H1 (cell line): ENCODE data around the gene PTPRT. TPM values are rescaled to one million over a fixed set of nuclear protein-coding genes. Genes with fewer than 3 reads are reported as not detected.

Source experiments
- CTCF ChIA-PET: fragments of 300-600 bp; sonication (Branson Sonifier 250); formaldehyde crosslinking; loops from one replicate; lab custom pipeline; 2021; ENCODE audit not compliant: partially characterized antibody; lab: Charles Lee
- POLR2A ChIA-PET: fragments of 300-600 bp; sonication (Branson Sonifier 250); formaldehyde crosslinking; loops from one replicate; lab custom pipeline; 2021; ENCODE audit warnings: inconsistent platforms; ENCODE audit not compliant: partially characterized antibody; lab: Charles Lee
- DNase-seq, 2 experiments: peaks; one replicate each; pipeline versions ENCODE4 v3.0.0 to v3.0.0-alpha.2; 2010 to 2022; ENCODE audit warnings: low spot score in 2 of 2, low read depth in 1 of 2, mixed read lengths in 1 of 2
- FAIRE-seq: peaks from 2 replicates; lab custom pipeline; 2011; peaks lifted over from hg19 to GRCh38; lab: Jason Lieb, UNC
- H2AFZ ChIP-seq: 2 replicates; pipeline ENCODE4 v1.8.1; 2012; ENCODE audit warnings: low read length, inconsistent platforms
- H2AK5ac ChIP-seq: 2 replicates; pipeline ENCODE4 v1.6.1; 2013; ENCODE audit warnings: low read depth, low read length
- H2BK120ac ChIP-seq: replicated peaks from 2 replicates; pipeline ENCODE3; 2013; ENCODE audit warnings: low read depth, low read length, inconsistent platforms
- H2BK12ac ChIP-seq: 2 replicates; pipeline ENCODE4 v1.6.1; 2013; ENCODE audit warnings: low read depth, low read length
- H2BK15ac ChIP-seq: 2 replicates; pipeline ENCODE4 v1.6.1; 2013; ENCODE audit warnings: low read length
- H2BK20ac ChIP-seq: 2 replicates; pipeline ENCODE4 v1.6.1; 2013; ENCODE audit warnings: low read length
- H2BK5ac ChIP-seq: 2 replicates; pipeline ENCODE4 v1.6.1; 2013; ENCODE audit warnings: low read depth, low read length
- H3K14ac ChIP-seq: 2 replicates; pipeline ENCODE4 v1.6.1; 2013; ENCODE audit warnings: inconsistent platforms; ENCODE audit not compliant: insufficient read length
- H3K18ac ChIP-seq: 2 replicates; pipeline ENCODE4 v1.6.1; 2013; ENCODE audit warnings: low read length; ENCODE audit errors: extremely low read depth
- H3K23ac ChIP-seq: 2 replicates; pipeline ENCODE4 v1.6.1; 2013; ENCODE audit warnings: inconsistent platforms; ENCODE audit not compliant: insufficient read length
- H3K23me2 ChIP-seq: 2 replicates; pipeline ENCODE4 v1.6.1; 2013; ENCODE audit warnings: low read depth, low read length
- H3K27ac ChIP-seq: 2 replicates; pipeline ENCODE4 v1.6.1; 2011; ENCODE audit warnings: low read depth, low read length, inconsistent platforms
- H3K27me3 ChIP-seq, 4 experiments: replicated peaks in 1 of 4; 1 replicate in 1 of 4; 2 replicates in 3 of 4; pipeline versions ENCODE4 v1.6.1 to v1.8.1; 2011 to 2013; ENCODE audit warnings: low read length in 3 of 4, mild to moderate bottlenecking in 3 of 4, inconsistent platforms in 2 of 4, mixed read lengths in 2 of 4, moderate library complexity in 1 of 4; ENCODE audit not compliant: control insufficient read depth in 3 of 4, insufficient read depth in 3 of 4; ENCODE audit errors: extremely low read depth in 1 of 4
- H3K36me3 ChIP-seq, 4 experiments: 2 replicates each; pipeline versions ENCODE4 v1.6.1 to v1.8.1; 2011 to 2013; ENCODE audit warnings: mild to moderate bottlenecking in 4 of 4, low read length in 3 of 4, moderate library complexity in 2 of 4, control low read depth in 1 of 4, inconsistent platforms in 1 of 4; ENCODE audit not compliant: insufficient read depth in 4 of 4, control insufficient read depth in 2 of 4
- H3K4ac ChIP-seq: replicated peaks from 2 replicates; pipeline ENCODE3; 2013; ENCODE audit warnings: low read length, low read depth, mixed read lengths, inconsistent platforms; ENCODE audit not compliant: insufficient read length
- H3K4me1 ChIP-seq, 4 experiments: replicated peaks in 1 of 4; 1 replicate in 1 of 4; 2 replicates in 3 of 4; pipeline versions ENCODE4 v1.6.1 to v1.8.1; 2011 to 2013; ENCODE audit warnings: low read length in 3 of 4, inconsistent platforms in 2 of 4, mixed read lengths in 1 of 4; ENCODE audit not compliant: insufficient read depth in 4 of 4, control insufficient read depth in 3 of 4
- H3K4me2 ChIP-seq, 2 experiments: 2 replicates each; pipeline versions ENCODE4 v1.6.1 to v1.8.1; 2011 to 2013; ENCODE audit warnings: low read depth in 2 of 2, low read length in 2 of 2, control low read depth in 1 of 2, inconsistent platforms in 1 of 2, mild to moderate bottlenecking in 1 of 2; ENCODE audit not compliant: insufficient read depth in 1 of 2
- H3K4me3 ChIP-seq, 4 experiments: fragments of 200-600, 300-600 bp in 1 of 4; sonication (generic), shearing (Covaris generic), sonication (Bioruptor Twin) in 1 of 4; 2 replicates each; pipeline versions ENCODE4 v1.5.1 to v1.8.1; 2011 to 2016; ENCODE audit warnings: low read length in 4 of 4, low read depth in 3 of 4, control low read depth in 2 of 4, inconsistent platforms in 2 of 4, mild to moderate bottlenecking in 2 of 4, mixed read lengths in 1 of 4, moderate library complexity in 1 of 4; ENCODE audit not compliant: insufficient read depth in 2 of 4; ENCODE audit errors: extremely low read depth in 1 of 4
- H3K56ac ChIP-seq: replicated peaks from 2 replicates; pipeline ENCODE3; 2013; ENCODE audit warnings: low read depth, mild to moderate bottlenecking, mixed read lengths, low read length, inconsistent platforms; ENCODE audit not compliant: insufficient read length
- H3K79me1 ChIP-seq: 2 replicates; pipeline ENCODE4 v1.6.1; 2013; ENCODE audit warnings: low read depth, low read length, control low read depth
- H3K79me2 ChIP-seq, 2 experiments: 2 replicates each; pipeline versions ENCODE4 v1.6.1 to v1.8.1; 2012 to 2013; ENCODE audit warnings: low read length in 2 of 2, mild to moderate bottlenecking in 2 of 2, inconsistent platforms in 1 of 2; ENCODE audit not compliant: insufficient read depth in 2 of 2, control insufficient read depth in 1 of 2
- H3K9ac ChIP-seq, 4 experiments: replicated peaks in 1 of 4; 1 replicate in 1 of 4; 2 replicates in 3 of 4; pipeline versions ENCODE4 v1.6.1 to v1.8.1; 2011 to 2013; ENCODE audit warnings: low read depth in 3 of 4, low read length in 3 of 4, control low read depth in 2 of 4, mild to moderate bottlenecking in 2 of 4, moderate library complexity in 2 of 4, inconsistent platforms in 1 of 4; ENCODE audit errors: extremely low read depth in 1 of 4
- H3K9me3 ChIP-seq, 2 experiments: 2 replicates each; pipeline versions ENCODE4 v1.6.1 to v1.8.1; 2012 to 2013; ENCODE audit warnings: mild to moderate bottlenecking in 2 of 2, moderate library complexity in 2 of 2, control low read depth in 1 of 2, inconsistent platforms in 1 of 2, low read depth in 1 of 2, low read length in 1 of 2, mixed read lengths in 1 of 2; ENCODE audit not compliant: insufficient read depth in 2 of 2
- H4K20me1 ChIP-seq, 2 experiments: replicated peaks in 1 of 2; 2 replicates each; pipeline versions ENCODE3 to v1.8.1; 2011 to 2013; ENCODE audit warnings: inconsistent platforms in 2 of 2, low read length in 2 of 2, mild to moderate bottlenecking in 1 of 2; ENCODE audit not compliant: insufficient read depth in 2 of 2, control insufficient read depth in 1 of 2
- H4K5ac ChIP-seq: 2 replicates; pipeline ENCODE4 v1.6.1; 2013; ENCODE audit warnings: low read length, low read depth, mixed read lengths, inconsistent platforms; ENCODE audit not compliant: insufficient read length
- H4K8ac ChIP-seq: 2 replicates; pipeline ENCODE4 v1.8.0; 2013; ENCODE audit warnings: mild to moderate bottlenecking, moderate library complexity, low read length, inconsistent platforms; ENCODE audit not compliant: insufficient read depth; ENCODE audit errors: extremely low read depth
- H4K91ac ChIP-seq: replicated peaks from 2 replicates; pipeline ENCODE3; 2013; ENCODE audit warnings: low read length, mixed read lengths, inconsistent platforms; ENCODE audit not compliant: insufficient read length
- RBBP5 ChIP-seq: IDR thresholded peaks from 2 replicates; pipeline ENCODE4 v1.7.1; 2012; ENCODE audit warnings: low read depth, mild to moderate bottlenecking, inconsistent platforms, low read length, moderate library complexity, borderline replicate concordance
- WGBS, 2 experiments: shearing (Covaris generic) in 1 of 2; methylation state at CpG; one replicate each; pipeline versions ENCODE4 v1.1.6 to v1.1.7; 2013 to 2015; ENCODE audit warnings: low lambda C conversion rate in 2 of 2, mixed read lengths in 2 of 2, inconsistent platforms in 1 of 2, low coverage in 1 of 2, missing lambda C conversion rate in 1 of 2; ENCODE audit not compliant: insufficient replicate concordance in 2 of 2, insufficient coverage in 1 of 2, insufficient read length in 1 of 2; ENCODE audit errors: extremely low coverage in 1 of 2, missing lambda C conversion rate in 1 of 2; 5-methylcytosine and 5-hydroxymethylcytosine counted together
- polyA plus RNA-seq, 7 experiments: library from polyadenylated mRNA; depleted of rRNA in 3 of 7; stranded (reverse) in 5 of 7; unstranded in 2 of 7; fragments of >200 nt in 5 of 7; fragments of 200-250 nt in 2 of 7; gene quantifications; 1 replicate in 5 of 7; 2 replicates in 1 of 7; 4 replicates in 1 of 7; pipeline versions ENCODE4 v1.2.1 to v1.2.3, GENCODE V29; 2011 to 2013; ENCODE audit warnings: missing spikeins in 2 of 7, mixed read lengths in 2 of 7
- total RNA-seq: library from RNA; stranded (reverse); fragmentation: NEBNext Ultra II Directional; extraction: Animal tissue kit (Norgen Biotek cat#: 25700); gene quantifications from 2 replicates; pipeline ENCODE4 v1.2.1, GENCODE V29; 2021

Gene PTPRT
- total and polyA plus RNA-seq, 2 of the 8 experiments (the other 6 are each of a cell fraction or from before 2014, with no cell fraction given): 0.33 to 1.8 TPM

- DNase-seq: no peak
- POLR2A ChIA-PET: no interaction called here
- WGBS, 2 experiments: 57% methylated on average over 2 of the region's 2 CpGs; no CpG with 5 or more reads in 1 of the 2 experiments
- Histone ChIP-seq H4K5ac (no peak overlapping the region), H2BK12ac (no peak overlapping the region), H4K91ac (no peak overlapping the region), H2BK120ac (no peak overlapping the region), H3K14ac (no peak overlapping the region), H3K18ac (no peak overlapping the region), H3K79me2 (no peaks in the 10 kb centered on the region), H3K4me1 (no peaks in the 10 kb centered on the region), H3K36me3 (no peaks in the 10 kb centered on the region), H3K23ac (no peak overlapping the region), H3K9ac (no peak overlapping the region), H3K27ac (no peak overlapping the region), H3K56ac (no peak overlapping the region), H3K27me3 (no peaks in the 10 kb centered on the region), H3K4me3 (no peak overlapping the region), H2BK20ac (no peak overlapping the region), H3K23me2 (no peaks in the 10 kb centered on the region), H4K20me1 (no peaks in the 10 kb centered on the region), H2BK5ac (no peak overlapping the region), H2BK15ac (no peak overlapping the region), H4K8ac (no peak overlapping the region), H3K4me2 (no peak overlapping the region), H3K9me3 (no peaks in the 10 kb centered on the region), H3K79me1 (no peaks in the 10 kb centered on the region), H2AFZ (no peak overlapping the region), H2AK5ac (no peak overlapping the region), H3K4ac (no peak overlapping the region)
- CTCF ChIA-PET: no interaction called here
- FAIRE-seq: no peak
- no peak for TF ChIP-seq RBBP5
Measured at GRCh38 chr20:42790111-42790510, 399.6 kb downstream of the PTPRT start.
